ENCODE results near the gene PGAM5. TPM values are rescaled to one million over a fixed set of nuclear protein-coding genes. Genes with fewer than 3 reads are reported as not detected.

Gene PGAM5
- total and polyA plus RNA-seq, 4 donors: 11.0 to 32.4 (median 23.1) TPM

GRCh38 chr12:132698341-132698740 is 12.3 kb upstream of the PGAM5 start:
- WGBS, 2 donors: 75 to 83% methylated on average over 5 of the region's 5 CpGs
- H3K27me3 ChIP-seq (ENCODE audit: control insufficient read depth in 3 of 3, insufficient read depth in 3 of 3, low read length in 2 of 3): no peaks in the 10 kb centered on the region
- no peak overlapping the region for H3K9ac ChIP-seq (ENCODE audit: insufficient read depth in 1 of 2, low read length in 2 of 2)
- H3K27ac ChIP-seq (ENCODE audit: low read depth in 1 of 2, low read length in 1 of 2): no peak overlapping the region
- no peaks in the 10 kb centered on the region for H3K4me1 ChIP-seq (ENCODE audit: control insufficient read depth in 5 of 5, insufficient read depth in 5 of 5, low read length in 5 of 5)
- H3K36me3 ChIP-seq (ENCODE audit: control insufficient read depth in 4 of 4, insufficient read depth in 4 of 4, low read length in 4 of 4): peaks cover 2 to 10% (median 5%) of the 10 kb centered on the region in 4 donors
- H3K4me3 ChIP-seq: no peak overlapping the region
- DNase-seq (no peak), ATAC-seq (ENCODE audit: insufficient read depth, low FRiP score) (no peak)
- no peaks in the 10 kb centered on the region for H3K9me3 ChIP-seq (ENCODE audit: control insufficient read depth in 4 of 4, insufficient read depth in 3 of 4, low read length in 3 of 4)
- no peak for TF ChIP-seq CTCF (IDR thresholded peaks at IDR 0.05; ENCODE audit: control extremely low read depth, extremely low read depth)

GRCh38 chr12:132700212-132700822 is 10.3 kb upstream of the PGAM5 start:
- Histone ChIP-seq H3K27ac (ENCODE audit: low read depth in 1 of 2, low read length in 1 of 2) (no peak overlapping the region), H3K4me1 (ENCODE audit: control insufficient read depth in 5 of 5, insufficient read depth in 5 of 5, low read length in 5 of 5) (no peaks in the 10 kb centered on the region), H3K9me3 (ENCODE audit: control insufficient read depth in 4 of 4, insufficient read depth in 3 of 4, low read length in 3 of 4) (no peaks in the 10 kb centered on the region), H3K36me3 (ENCODE audit: control insufficient read depth in 4 of 4, insufficient read depth in 4 of 4, low read length in 4 of 4) (peaks cover 4 to 10% (median 8%) of the 10 kb centered on the region in 4 donors), H3K9ac (ENCODE audit: insufficient read depth in 1 of 2, low read length in 2 of 2) (no peak overlapping the region), H3K4me3 (no peak overlapping the region), H3K27me3 (ENCODE audit: control insufficient read depth in 3 of 3, insufficient read depth in 3 of 3, low read length in 2 of 3) (no peaks in the 10 kb centered on the region)
- ATAC-seq (ENCODE audit: insufficient read depth, low FRiP score) (no peak), DNase-seq (no peak)
- 89 to 93% methylated on average over 10 of the region's 10 CpGs for WGBS, 2 donors
- no peak for TF ChIP-seq CTCF (IDR thresholded peaks at IDR 0.05; ENCODE audit: control extremely low read depth, extremely low read depth)

GRCh38 chr12:132702640-132703039 is 8.0 kb upstream of the PGAM5 start:
- Histone ChIP-seq H3K27me3 (ENCODE audit: control insufficient read depth in 3 of 3, insufficient read depth in 3 of 3, low read length in 2 of 3) (no peaks in the 10 kb centered on the region), H3K36me3 (ENCODE audit: control insufficient read depth in 4 of 4, insufficient read depth in 4 of 4, low read length in 4 of 4) (peaks cover 2 to 12% (median 6%) of the 10 kb centered on the region in 4 donors), H3K4me3 (no peak overlapping the region), H3K9me3 (ENCODE audit: control insufficient read depth in 4 of 4, insufficient read depth in 3 of 4, low read length in 3 of 4) (peaks cover 0 to 4% (median 0%) of the 10 kb centered on the region in 4 donors), H3K27ac (ENCODE audit: low read depth in 1 of 2, low read length in 1 of 2) (no peak overlapping the region), H3K4me1 (ENCODE audit: control insufficient read depth in 5 of 5, insufficient read depth in 5 of 5, low read length in 5 of 5) (no peaks in the 10 kb centered on the region), H3K9ac (ENCODE audit: insufficient read depth in 1 of 2, low read length in 2 of 2) (no peak overlapping the region)
- no peak for ATAC-seq (ENCODE audit: insufficient read depth, low FRiP score)
- TF ChIP-seq CTCF (IDR thresholded peaks at IDR 0.05; ENCODE audit: control extremely low read depth, extremely low read depth): no peak
- DNase-seq: no peak
- 75 to 78% methylated on average over 4 of the region's 4 CpGs for WGBS, 2 donors

- no peak for DNase-seq
- no peak for TF ChIP-seq CTCF (IDR thresholded peaks at IDR 0.05; ENCODE audit: control extremely low read depth, extremely low read depth)
- Histone ChIP-seq H3K9ac (ENCODE audit: insufficient read depth in 1 of 2, low read length in 2 of 2) (no peak overlapping the region), H3K36me3 (ENCODE audit: control insufficient read depth in 4 of 4, insufficient read depth in 4 of 4, low read length in 4 of 4) (peaks cover 0 to 10% (median 5%) of the 10 kb centered on the region in 4 donors), H3K27me3 (ENCODE audit: control insufficient read depth in 3 of 3, insufficient read depth in 3 of 3, low read length in 2 of 3) (no peaks in the 10 kb centered on the region), H3K4me1 (ENCODE audit: control insufficient read depth in 5 of 5, insufficient read depth in 5 of 5, low read length in 5 of 5) (no peaks in the 10 kb centered on the region), H3K9me3 (ENCODE audit: control insufficient read depth in 4 of 4, insufficient read depth in 3 of 4, low read length in 3 of 4) (peaks cover 0 to 4% (median 0%) of the 10 kb centered on the region in 4 donors), H3K4me3 (no peak overlapping the region), H3K27ac (ENCODE audit: low read depth in 1 of 2, low read length in 1 of 2) (no peak overlapping the region)
- no peak for ATAC-seq (ENCODE audit: insufficient read depth, low FRiP score)
- WGBS, 2 donors: 92 to 96% methylated on average over 9 of the region's 9 CpGs
Measured at GRCh38 chr12:132703641-132704040, 7.0 kb upstream of the PGAM5 start.
